ENCODE data around the gene TXNDC17. TPM values are rescaled to one million over a fixed set of nuclear protein-coding genes. Genes with fewer than 3 reads are reported as not detected.
"Not testable (repeated sequence)": the region's sequence is repeated elsewhere in the genome, so short reads cannot be mapped to it uniquely, and the experiment has no call there.

The TXNDC17 gene
- total and polyA plus RNA-seq, 2 of the 4 experiments (the other 2 are of a cell fraction) = 45.0 to 494 TPM

GRCh38 chr17:6654841-6655731 is 14.2 kb downstream of the TXNDC17 start:
- no peak overlapping the region for H3K18ac ChIP-seq (ENCODE audit: low read depth, low read length)
- peak overlapping the region; percentile 49 for H2AFZ ChIP-seq (replicated peaks; ENCODE audit: low read length, poor library complexity)
- H2BK15ac ChIP-seq (ENCODE audit: low read depth, low read length) = no peak overlapping the region
- no peak overlapping the region for H2AK5ac ChIP-seq (ENCODE audit: low read depth, low read length)
- no peaks in the 10 kb centered on the region; the same call in 1 of the 2 replicates for H3K9me3 ChIP-seq (ENCODE audit: control insufficient read depth, insufficient read depth, low read length)
- H4K91ac ChIP-seq (ENCODE audit: insufficient read depth, low read depth, low read length) = no peak overlapping the region
- no peak overlapping the region for H4K8ac ChIP-seq (ENCODE audit: low read depth in 2 of 2, low read length in 2 of 2)
- no peak overlapping the region for H2BK20ac ChIP-seq (ENCODE audit: low read depth, low read length)
- H3K79me1 ChIP-seq (ENCODE audit: low read depth in 1 of 2, low read length in 2 of 2) = peaks cover 4 to 17% of the 10 kb centered on the region in 2 experiments; a peak in 3 of 4 replicates
- ATAC-seq (ENCODE audit: low read depth) = no peak
- TF ChIP-seq RFX5 (IDR thresholded peaks at IDR 0.05; ENCODE audit: low read depth, low read length) = no peak
- CTCF ChIA-PET = no interaction called here
- in situ Hi-C loops (cut with MboI; ENCODE audit: low sequenced_read_pairs) (no loop called here), dilution Hi-C loops (cut with HindIII; ENCODE audit: low sequenced_read_pairs, unreplicated experiment) (no loop called here), intact Hi-C loops (cut with micrococcal nuclease) (loop anchor here (10.0 kb wide), 1 partner anchor 1070 kb away; the partner anchor contains the start of gene NLRP1)
- H2AK9ac ChIP-seq (replicated peaks; ENCODE audit: low read depth, low read length, poor library complexity) = no peak overlapping the region
- BruUV-seq (replicated peaks) = no TSS peak
- peaks cover 37% of the 10 kb centered on the region for H3K27me3 ChIP-seq (ENCODE audit: control insufficient read depth, insufficient read depth, low read length)
- H4K5ac ChIP-seq (ENCODE audit: low read depth, low read length) = no peak overlapping the region
- 0 out of 2 replicates have a peak, but pooled peaks cover 5% of the 10 kb centered on the region for H3K9me1 ChIP-seq (ENCODE audit: insufficient read depth, low read length)
- peak overlapping the region; percentile 80; the same call in 1 of the 2 replicates for H3K23ac ChIP-seq (ENCODE audit: low read depth, low read length)
- H3K56ac ChIP-seq (ENCODE audit: extremely low read depth, insufficient read depth, low read length) = no peak overlapping the region
- H4K20me1 ChIP-seq (ENCODE audit: insufficient read depth, low read length) = peaks cover 7% of the 10 kb centered on the region
- DNase-seq = no peak
- H3K4me3 ChIP-seq (ENCODE audit: insufficient read depth, low read depth, low read length) = no peak overlapping the region
- H3K4ac ChIP-seq (ENCODE audit: low read depth, low read length) = no peak overlapping the region
- POLR2A ChIA-PET (ENCODE audit: unreplicated experiment) = no interaction called here
- no peaks in the 10 kb centered on the region for H3K36me3 ChIP-seq (ENCODE audit: control insufficient read depth, insufficient read depth, low read length)
- H3K9ac ChIP-seq (ENCODE audit: low read depth, low read length) = no peak overlapping the region
- no peak overlapping the region; the same call in 1 of the 2 replicates for H3K4me2 ChIP-seq (ENCODE audit: low read depth, low read length)
- no peak overlapping the region for H2BK120ac ChIP-seq (ENCODE audit: low read depth, low read length)
- no peak overlapping the region for H3K27ac ChIP-seq (ENCODE audit: insufficient read depth, low read length)
- no peak overlapping the region; the same call in 1 of the 2 replicates for H3K14ac ChIP-seq (replicated peaks; ENCODE audit: low read depth, low read length)
- WGBS, 2 experiments (ENCODE audit: extremely low coverage in 2 of 2, insufficient read length in 1 of 2) = 17% methylated on average over 5 of the region's 46 CpGs; no CpG with 5 or more reads in 1 of the 2 experiments
- 0 out of 2 replicates have a peak, but pooled peaks cover 6% of the 10 kb centered on the region for H3K4me1 ChIP-seq (ENCODE audit: control insufficient read depth, insufficient read depth, low read length)
- H2BK5ac ChIP-seq (ENCODE audit: low read depth, low read length, poor library complexity, severe bottlenecking) = no peak overlapping the region

GRCh38 chr17:6655732-6656361 is 15.0 kb downstream of the TXNDC17 start:
- H2BK20ac ChIP-seq (ENCODE audit: low read depth, low read length); DNase-seq; H3K9ac ChIP-seq (ENCODE audit: low read depth, low read length); H2AFZ ChIP-seq (replicated peaks; ENCODE audit: low read length, poor library complexity); H2BK15ac ChIP-seq (ENCODE audit: low read depth, low read length); H2BK5ac ChIP-seq (ENCODE audit: low read depth, low read length, poor library complexity, severe bottlenecking); dilution Hi-C loops (cut with HindIII; ENCODE audit: low sequenced_read_pairs, unreplicated experiment); in situ Hi-C loops (cut with MboI; ENCODE audit: low sequenced_read_pairs); H3K9me3 ChIP-seq (ENCODE audit: control insufficient read depth, insufficient read depth, low read length); CTCF ChIA-PET; H2AK5ac ChIP-seq (ENCODE audit: low read depth, low read length); POLR2A ChIA-PET (ENCODE audit: unreplicated experiment); H3K27ac ChIP-seq (ENCODE audit: insufficient read depth, low read length); H3K4me3 ChIP-seq (ENCODE audit: insufficient read depth, low read depth, low read length); H4K20me1 ChIP-seq (ENCODE audit: insufficient read depth, low read length); H3K56ac ChIP-seq (ENCODE audit: extremely low read depth, insufficient read depth, low read length); H3K18ac ChIP-seq (ENCODE audit: low read depth, low read length); H3K23ac ChIP-seq (ENCODE audit: low read depth, low read length); H3K14ac ChIP-seq (replicated peaks; ENCODE audit: low read depth, low read length); H3K4ac ChIP-seq (ENCODE audit: low read depth, low read length); BruUV-seq (replicated peaks); H4K91ac ChIP-seq (ENCODE audit: insufficient read depth, low read depth, low read length); ATAC-seq (ENCODE audit: low read depth); H4K8ac ChIP-seq (ENCODE audit: low read depth in 2 of 2, low read length in 2 of 2); H2AK9ac ChIP-seq (replicated peaks; ENCODE audit: low read depth, low read length, poor library complexity); H2BK120ac ChIP-seq (ENCODE audit: low read depth, low read length); H3K9me1 ChIP-seq (ENCODE audit: insufficient read depth, low read length); H4K5ac ChIP-seq (ENCODE audit: low read depth, low read length); H3K36me3 ChIP-seq (ENCODE audit: control insufficient read depth, insufficient read depth, low read length); H3K4me2 ChIP-seq (ENCODE audit: low read depth, low read length); H3K4me1 ChIP-seq (ENCODE audit: control insufficient read depth, insufficient read depth, low read length): not testable (repeated sequence)
- Histone ChIP-seq H3K79me1 (ENCODE audit: low read depth in 1 of 2, low read length in 2 of 2) (peaks cover 4 to 11% of the 10 kb centered on the region in 2 experiments; a peak in 3 of 4 replicates), H3K27me3 (ENCODE audit: control insufficient read depth, insufficient read depth, low read length) (peaks cover 45% of the 10 kb centered on the region)
- whole genome bisulfite sequencing, 2 experiments (ENCODE audit: extremely low coverage in 2 of 2, insufficient read length in 1 of 2) = no CpG with 5 or more reads among the region's 41 CpGs
- intact Hi-C loops (cut with micrococcal nuclease) = loop anchor here (10.0 kb wide), 1 partner anchor 1071 kb away; the partner anchor contains the start of gene NLRP1

Data from IMR-90 (cell line).